KMS-11 (cell line): ENCODE measurements around the gene GPR15.
A peak's percentile ranks its signal among the peaks of the same experiment; 100 is the strongest.

ENCODE experiments used
- H2AFZ ChIP-seq: fragments of 200-600 bp; sonication (generic); 2 replicates; pipeline ENCODE4 v1.6.1; 2016; ENCODE audit warnings: antibody characterized with exemption, mixed run types, low read depth
- H3K27ac ChIP-seq: fragments of 200-600 bp; sonication (generic); 2 replicates; pipeline ENCODE4 v1.6.1; 2016; ENCODE audit warnings: mild to moderate bottlenecking, mixed run types
- H3K27me3 ChIP-seq: fragments of 200-600 bp; sonication (generic); 2 replicates; pipeline ENCODE4 v1.6.1; 2017; ENCODE audit warnings: mild to moderate bottlenecking, low read depth, mixed run types, moderate library complexity; ENCODE audit not compliant: insufficient read depth
- H3K36me3 ChIP-seq: fragments of 200-600 bp; sonication (generic); 2 replicates; pipeline ENCODE4 v1.6.1; 2017; ENCODE audit warnings: mild to moderate bottlenecking, mixed run types; ENCODE audit not compliant: insufficient read depth
- H3K4me1 ChIP-seq: fragments of 200-600 bp; sonication (generic); 2 replicates; pipeline ENCODE4 v1.6.1; 2016; ENCODE audit warnings: mild to moderate bottlenecking, low read depth, mixed run types; ENCODE audit not compliant: poor library complexity, severe bottlenecking
- H3K4me2 ChIP-seq: fragments of 200-600 bp; sonication (generic); 2 replicates; pipeline ENCODE4 v1.7.0; 2016; ENCODE audit warnings: mild to moderate bottlenecking, mixed run types
- H3K4me3 ChIP-seq: fragments of 200-600 bp; sonication (generic); IDR thresholded peaks from 2 replicates; pipeline ENCODE4 v1.6.1; 2017; ENCODE audit warnings: low read depth, low read length, mixed read lengths; ENCODE audit not compliant: insufficient read depth
- H3K79me2 ChIP-seq: fragments of 200-600 bp; sonication (generic); 2 replicates; pipeline ENCODE4 v1.6.1; 2016; ENCODE audit warnings: low read depth, mixed run types; ENCODE audit not compliant: insufficient read depth
- H3K9ac ChIP-seq: fragments of 200-600 bp; sonication (generic); 2 replicates; pipeline ENCODE4 v1.6.1; 2016; ENCODE audit warnings: mild to moderate bottlenecking, mixed run types
- H4K20me1 ChIP-seq: fragments of 200-600 bp; sonication (generic); 2 replicates; pipeline ENCODE4 v1.6.1; 2016; ENCODE audit warnings: mild to moderate bottlenecking, mixed run types; ENCODE audit not compliant: insufficient read depth
- TF ChIP-seq, protein P1 (sequence below): fragments of 200-600 bp; sonication (generic); conservative IDR thresholded peaks from 2 replicates; pipeline ENCODE4 v1.6.1; 2017; ENCODE audit warnings: low read depth, mild to moderate bottlenecking, antibody characterized with exemption, low read length, moderate library complexity, mixed read lengths

Gene GPR15

GRCh38 chr3:98522544-98523281 lies 9.1 kb upstream of the GPR15 start, which contains the start of gene CLDND1:
TSS of gene CLDND1 (minus strand) at chr3:98522902. CDS start at chr3:98521424, 1,478 bp downstream.
- peak within 1 kb of the TSS; percentile 84 for H3K9ac ChIP-seq
- no peaks in the 10 kb centered on the region for H4K20me1 ChIP-seq
- peaks cover 16% of the 10 kb centered on the region; the same call in 1 of the 2 replicates for H3K36me3 ChIP-seq
- H3K27ac ChIP-seq = peak within 1 kb of the TSS; percentile 71
- peaks cover 41% of the 10 kb centered on the region for H3K79me2 ChIP-seq
- peak within 1 kb of the TSS; percentile 77 for H3K4me2 ChIP-seq
- H3K4me3 ChIP-seq = peak within 1 kb of the TSS; percentile 78
- no peaks in the 10 kb centered on the region for H3K27me3 ChIP-seq
- peaks cover 85% of the 10 kb centered on the region for H3K4me1 ChIP-seq
- TF ChIP-seq, protein P1, sequence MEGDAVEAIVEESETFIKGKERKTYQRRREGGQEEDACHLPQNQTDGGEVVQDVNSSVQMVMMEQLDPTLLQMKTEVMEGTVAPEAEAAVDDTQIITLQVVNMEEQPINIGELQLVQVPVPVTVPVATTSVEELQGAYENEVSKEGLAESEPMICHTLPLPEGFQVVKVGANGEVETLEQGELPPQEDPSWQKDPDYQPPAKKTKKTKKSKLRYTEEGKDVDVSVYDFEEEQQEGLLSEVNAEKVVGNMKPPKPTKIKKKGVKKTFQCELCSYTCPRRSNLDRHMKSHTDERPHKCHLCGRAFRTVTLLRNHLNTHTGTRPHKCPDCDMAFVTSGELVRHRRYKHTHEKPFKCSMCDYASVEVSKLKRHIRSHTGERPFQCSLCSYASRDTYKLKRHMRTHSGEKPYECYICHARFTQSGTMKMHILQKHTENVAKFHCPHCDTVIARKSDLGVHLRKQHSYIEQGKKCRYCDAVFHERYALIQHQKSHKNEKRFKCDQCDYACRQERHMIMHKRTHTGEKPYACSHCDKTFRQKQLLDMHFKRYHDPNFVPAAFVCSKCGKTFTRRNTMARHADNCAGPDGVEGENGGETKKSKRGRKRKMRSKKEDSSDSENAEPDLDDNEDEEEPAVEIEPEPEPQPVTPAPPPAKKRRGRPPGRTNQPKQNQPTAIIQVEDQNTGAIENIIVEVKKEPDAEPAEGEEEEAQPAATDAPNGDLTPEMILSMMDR = no peak
- H2AFZ ChIP-seq = peak within 1 kb of the TSS; percentile 44; the same call in 1 of the 2 replicates

DNA sequence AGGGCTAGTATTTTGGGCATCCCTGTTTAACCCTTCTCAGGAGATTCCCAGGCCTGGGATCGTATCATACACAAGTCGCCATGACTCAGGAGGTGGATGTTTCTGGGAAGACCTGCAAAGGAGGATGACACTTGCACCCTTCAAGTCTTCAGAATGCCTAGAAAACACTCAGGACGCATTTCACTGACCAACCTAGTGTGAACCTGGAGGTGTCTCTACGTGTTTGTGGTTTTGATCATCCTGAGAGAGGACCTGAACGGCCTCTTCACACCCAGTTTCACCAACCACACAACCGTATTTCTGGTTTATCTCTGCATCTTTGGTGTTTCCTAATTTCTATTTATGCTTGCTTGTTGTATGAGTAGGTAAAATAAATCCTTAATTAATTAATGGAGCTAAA lies 6.3 kb upstream of the GPR15 start:
- peak overlapping the region; percentile 23; the same call in 1 of the 2 replicates for H2AFZ ChIP-seq
- H3K9ac ChIP-seq = peak overlapping the region; percentile 12; the same call in 1 of the 2 replicates

GRCh38 chr3:98528474-98529346 lies 3.1 kb upstream of the GPR15 start:
- H3K4me2 ChIP-seq = peak overlapping the region; percentile 59
- H3K27me3 ChIP-seq = no peaks in the 10 kb centered on the region
- no peak overlapping the region for H3K9ac ChIP-seq
- H3K36me3 ChIP-seq = no peaks in the 10 kb centered on the region
- peaks cover 80% of the 10 kb centered on the region for H3K4me1 ChIP-seq
- no peak overlapping the region for H2AFZ ChIP-seq
- H3K79me2 ChIP-seq = no peaks in the 10 kb centered on the region
- H4K20me1 ChIP-seq = no peaks in the 10 kb centered on the region
- no peak overlapping the region for H3K27ac ChIP-seq
- no peak overlapping the region for H3K4me3 ChIP-seq
- TF ChIP-seq, protein P1 = no peak

More for the DNA sequence above, 6.3 kb upstream of the GPR15 start:
- Histone ChIP-seq H3K36me3 (no peaks in the 10 kb centered on the region), H4K20me1 (no peaks in the 10 kb centered on the region), H3K79me2 (peaks cover 20% of the 10 kb centered on the region), H3K27ac (peak overlapping the region; percentile 36; the same call in 1 of the 2 replicates), H3K4me3 (no peak overlapping the region), H3K4me2 (peak overlapping the region; percentile 54), H3K27me3 (no peaks in the 10 kb centered on the region), H3K4me1 (peaks cover 77% of the 10 kb centered on the region)
- TF ChIP-seq, protein P1 = no peak

GRCh38 chr3:98529856-98530459 lies 1.8 kb upstream of the GPR15 start:
- Histone ChIP-seq H3K4me1 (peaks cover 74% of the 10 kb centered on the region), H3K9ac (no peak overlapping the region), H4K20me1 (no peaks in the 10 kb centered on the region), H3K4me3 (no peak overlapping the region), H2AFZ (no peak overlapping the region), H3K36me3 (no peaks in the 10 kb centered on the region), H3K79me2 (no peaks in the 10 kb centered on the region), H3K4me2 (no peak overlapping the region), H3K27me3 (no peaks in the 10 kb centered on the region), H3K27ac (no peak overlapping the region)
- TF ChIP-seq, protein P1 = no peak
